Heart left ventricle (tissue), 13 donors: ENCODE data around the gene MARS1.

Experiments used
- CTCF ChIP-seq, 12 donors: fragments of 200-600 bp; sonication (generic) in 4 of 12; IDR thresholded peaks; one replicate each; pipeline versions ENCODE4 v1.5.0 to v1.8.0; 2018 to 2022; ENCODE audit warnings: antibody characterized with exemption in 12 of 12, mild to moderate bottlenecking in 5 of 12
- POLR2A ChIP-seq, 2 donors: fragments of 450-650 bp; IDR thresholded peaks; one replicate each; pipeline ENCODE4 v1.6.1; 2017; ENCODE audit warnings: antibody characterized with exemption in 2 of 2, mild to moderate bottlenecking in 2 of 2, moderate library complexity in 2 of 2
- donor health status: ischemic (EF 13 %, LVEDD 7.1; RV severe dilation, severe dysfunction).
- donor health status: DM: no; HTN: yes; CAD: no.
- donor health status: DM: no; HTN: no; CAD: no.
- donor health status: ischemic (EF 25% LVEDD 6.9; RV normal size, moderate dysfunction).
- donor health status: ischemic (EF 25% LVEDD 5.7; RV mildly dilated, moderate dysfunction).
- donor health status: ischemic (EF 35%, LVEDD 5.7; RV mildly dilated, moderate dysfunction).
- donor health status: nonischemic (EF 11% LVEDD 7.7; RV severe dilation, severe dysfunction).
- donor health status: DM: yes; HTN: yes; CAD: no.
- donor health status: PGD.
- donor health status: ischemic (EF 29% LVEDD 5.4; RV normal size, mild dysfunction).
- donor health status: nonischemic (EF 23%, LVEDD 6.1; RV moderate dilation, normal function).

GRCh38 chr12:57564178-57564740, 76.4 kb downstream of the MARS1 start:
- TF ChIP-seq CTCF (IDR thresholded peaks at IDR 0.05) (no peak), POLR2A (IDR thresholded peaks at IDR 0.05) (no peak)
